ENCODE measurements around the gene GSTM1. TPM values are rescaled to one million over a fixed set of nuclear protein-coding genes. Genes with fewer than 3 reads are reported as not detected.
A peak's percentile ranks its signal among the peaks of the same experiment; 100 is the strongest.

GSTM1 gene
- total RNA-seq, 1 donor from 2014 or later: 37.3 TPM

DNA sequence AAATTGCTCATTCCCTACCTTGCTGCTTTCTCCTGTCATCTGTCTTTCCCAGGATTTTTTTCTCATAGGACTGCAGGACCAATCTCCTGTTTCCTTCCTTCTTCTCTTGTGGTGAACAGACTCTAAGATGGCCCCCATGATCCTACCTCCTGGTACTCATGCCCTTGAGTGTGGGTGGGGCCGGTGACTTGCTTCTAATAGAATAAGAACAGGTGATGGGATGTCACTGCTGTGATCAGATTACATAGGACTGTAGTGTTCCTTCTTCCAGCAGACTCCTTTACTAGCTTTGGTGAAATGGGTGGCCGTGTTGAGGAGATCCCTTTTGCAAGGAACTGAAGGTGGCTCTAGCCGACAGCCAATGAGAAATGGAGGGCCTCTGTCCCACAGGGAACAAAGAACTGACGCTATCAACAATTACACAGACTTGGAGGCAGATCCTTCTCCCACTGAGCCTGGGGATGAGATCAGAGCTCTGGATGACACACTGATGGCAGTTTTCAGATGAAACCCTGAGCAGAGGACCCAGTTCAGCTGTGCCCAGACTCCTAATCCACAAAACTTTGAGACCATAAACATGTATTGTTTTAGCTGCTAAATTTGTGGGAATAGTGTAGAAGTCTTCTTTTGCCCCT lies 45.7 kb downstream of the GSTM1 start:
- H3K36me3 Mint-ChIP-seq: peaks cover 10% of the 10 kb centered on the region
- no peaks in the 10 kb centered on the region for H3K9me3 Mint-ChIP-seq
- no peaks in the 10 kb centered on the region for H3K27me3 Mint-ChIP-seq

DNA sequence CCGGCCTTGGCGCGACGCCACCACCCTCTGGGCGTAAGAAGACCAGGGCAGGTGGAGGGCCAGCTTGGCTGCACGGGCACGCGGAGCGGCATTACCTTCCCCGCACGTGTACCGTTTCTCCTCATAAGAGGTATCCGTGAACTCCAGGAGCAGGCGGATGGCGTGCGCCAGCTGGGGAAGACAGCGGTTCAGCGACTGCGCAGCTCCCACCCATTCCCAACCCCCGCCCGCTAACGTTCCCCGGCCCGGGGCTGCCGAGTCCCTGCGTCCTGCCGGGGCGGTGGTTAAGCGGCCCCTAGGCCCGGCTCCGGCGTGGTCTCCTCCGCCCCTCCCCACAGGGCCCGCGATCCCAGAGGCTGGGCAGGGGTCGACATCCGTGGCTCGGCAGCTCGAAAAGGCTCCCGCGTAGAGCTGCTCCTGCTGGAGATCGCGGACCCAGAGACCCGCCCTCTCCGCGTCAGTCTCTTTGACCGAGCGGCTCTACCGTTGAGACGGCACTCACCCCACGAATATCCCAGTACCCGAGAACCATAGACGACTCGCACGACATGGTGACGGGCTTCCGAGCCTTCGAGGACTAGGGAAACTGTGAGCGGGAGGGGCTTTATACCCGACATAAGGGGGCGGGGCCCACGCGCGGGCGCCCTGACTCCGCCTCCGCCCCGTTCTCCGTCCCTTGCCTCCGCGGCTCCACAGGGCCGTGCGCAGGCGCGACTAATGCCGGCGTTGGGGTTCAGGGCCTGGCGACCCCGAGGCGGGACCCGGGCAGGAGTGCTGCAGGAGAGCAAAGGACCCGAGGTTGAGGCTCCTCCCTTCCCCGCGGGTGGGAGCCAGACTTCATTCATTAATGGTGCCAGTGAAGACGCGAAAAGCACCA lies 52.4 kb downstream of the GSTM1 start:
- peaks cover 8% of the 10 kb centered on the region for H3K27me3 Mint-ChIP-seq
- peak; percentile 89 for DNase-seq (ENCODE audit: extremely low spot score, unreplicated experiment)
- H3K4me1 Mint-ChIP-seq (ENCODE audit: unreplicated experiment): peaks cover 6% of the 10 kb centered on the region
- peak overlapping the region; percentile 73 for H3K27ac Mint-ChIP-seq
- H3K4me3 Mint-ChIP-seq: peak overlapping the region; percentile 86
- TF ChIP-seq, protein P1, sequence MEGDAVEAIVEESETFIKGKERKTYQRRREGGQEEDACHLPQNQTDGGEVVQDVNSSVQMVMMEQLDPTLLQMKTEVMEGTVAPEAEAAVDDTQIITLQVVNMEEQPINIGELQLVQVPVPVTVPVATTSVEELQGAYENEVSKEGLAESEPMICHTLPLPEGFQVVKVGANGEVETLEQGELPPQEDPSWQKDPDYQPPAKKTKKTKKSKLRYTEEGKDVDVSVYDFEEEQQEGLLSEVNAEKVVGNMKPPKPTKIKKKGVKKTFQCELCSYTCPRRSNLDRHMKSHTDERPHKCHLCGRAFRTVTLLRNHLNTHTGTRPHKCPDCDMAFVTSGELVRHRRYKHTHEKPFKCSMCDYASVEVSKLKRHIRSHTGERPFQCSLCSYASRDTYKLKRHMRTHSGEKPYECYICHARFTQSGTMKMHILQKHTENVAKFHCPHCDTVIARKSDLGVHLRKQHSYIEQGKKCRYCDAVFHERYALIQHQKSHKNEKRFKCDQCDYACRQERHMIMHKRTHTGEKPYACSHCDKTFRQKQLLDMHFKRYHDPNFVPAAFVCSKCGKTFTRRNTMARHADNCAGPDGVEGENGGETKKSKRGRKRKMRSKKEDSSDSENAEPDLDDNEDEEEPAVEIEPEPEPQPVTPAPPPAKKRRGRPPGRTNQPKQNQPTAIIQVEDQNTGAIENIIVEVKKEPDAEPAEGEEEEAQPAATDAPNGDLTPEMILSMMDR (conservative IDR thresholded peaks at IDR 0.05): no peak
- no peaks in the 10 kb centered on the region for H3K9me3 Mint-ChIP-seq
- H3K36me3 Mint-ChIP-seq: peaks cover 10% of the 10 kb centered on the region

More for the DNA sequence above, 45.7 kb downstream of the GSTM1 start:
- DNase-seq (ENCODE audit: extremely low spot score, unreplicated experiment): no peak
- peaks cover 12% of the 10 kb centered on the region for H3K4me1 Mint-ChIP-seq (ENCODE audit: unreplicated experiment)
- no peak overlapping the region for H3K27ac Mint-ChIP-seq
- H3K4me3 Mint-ChIP-seq: no peak overlapping the region
- TF ChIP-seq, protein P1 (conservative IDR thresholded peaks at IDR 0.05): no peak

DNA sequence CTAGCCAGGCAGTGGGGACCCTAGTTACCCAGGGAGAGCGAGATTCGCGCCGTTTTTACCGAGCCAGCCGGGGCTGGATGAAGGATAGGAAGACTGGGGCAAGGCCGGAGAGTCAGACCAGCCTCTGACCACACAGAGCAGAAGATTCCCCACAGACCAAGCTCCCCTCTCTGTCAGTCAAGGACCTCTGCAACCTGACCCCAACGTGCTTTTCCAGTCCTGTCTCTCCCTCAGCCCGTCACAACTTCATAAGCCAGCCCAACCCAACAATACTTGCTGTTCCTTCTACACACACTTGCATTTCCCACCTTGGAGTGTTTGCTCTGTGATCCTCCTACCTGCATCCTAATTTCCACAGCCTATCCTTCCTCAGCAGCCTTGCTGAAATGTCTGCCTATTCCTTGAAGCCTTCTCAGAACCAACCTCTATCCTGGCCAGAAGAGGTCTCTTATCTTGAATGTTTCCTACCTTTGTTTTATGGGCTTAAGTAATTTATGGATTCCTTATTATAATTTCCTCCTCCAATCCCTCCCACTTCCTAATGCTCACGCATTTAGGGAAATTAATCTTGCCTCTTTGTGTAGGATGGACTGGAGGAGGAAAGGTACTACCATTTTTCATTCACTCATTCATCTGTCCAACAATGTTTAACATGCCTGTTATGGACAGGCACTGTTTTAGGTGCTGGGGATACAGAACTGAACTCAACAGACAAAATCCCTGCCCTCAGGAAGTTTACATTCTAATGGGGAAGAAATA lies 53.2 kb downstream of the GSTM1 start, which contains the start of gene GSTM3:
GSTM3 (minus strand) TSS at position 424 of the 759 bp plus-strand sequence. CDS start 751 bp downstream, outside the sequence.
- H3K27ac Mint-ChIP-seq: peak within 1 kb of the TSS; percentile 73
- peak within 1 kb of the TSS; percentile 86 for H3K4me3 Mint-ChIP-seq
- H3K27me3 Mint-ChIP-seq: peaks cover 9% of the 10 kb centered on the region
- H3K4me1 Mint-ChIP-seq (ENCODE audit: unreplicated experiment): peaks cover 6% of the 10 kb centered on the region
- H3K36me3 Mint-ChIP-seq: peaks cover 10% of the 10 kb centered on the region
- TF ChIP-seq, protein P1 (conservative IDR thresholded peaks at IDR 0.05): no peak
- no peak for DNase-seq (ENCODE audit: extremely low spot score, unreplicated experiment)
- no peaks in the 10 kb centered on the region for H3K9me3 Mint-ChIP-seq

Other genes starting within 250 kb of the GSTM1 start
- gene SYPL2, start 221.3 kb upstream of the GSTM1 start, total RNA-seq (ENCODE audit: low replicate concordance): 0.33 and 0.58 TPM in 2 replicates
- 5.7 and 12.0 TPM in 2 replicates for gene ATXN7L2, start 203.9 kb upstream of the GSTM1 start, total RNA-seq (ENCODE audit: low replicate concordance)
- 10.4 and 14.3 TPM in 2 replicates for gene CYB561D1, start 193.7 kb upstream of the GSTM1 start, total RNA-seq (ENCODE audit: low replicate concordance)
- 5.4 and 6.1 TPM in 2 replicates for gene AMIGO1, start 178.1 kb upstream of the GSTM1 start, total RNA-seq (ENCODE audit: low replicate concordance)
- not detected in 2 replicates for gene GPR61, start 147.9 kb upstream of the GSTM1 start, total RNA-seq (ENCODE audit: low replicate concordance)
- 8.8 and 8.9 TPM in 2 replicates for gene GNAI3, start 139.2 kb upstream of the GSTM1 start, total RNA-seq (ENCODE audit: low replicate concordance)
- not detected in 2 replicates for gene GNAT2, start 68.2 kb upstream of the GSTM1 start, total RNA-seq (ENCODE audit: low replicate concordance)
- 71.1 and 105 TPM in 2 replicates for gene AMPD2, start 68.0 kb upstream of the GSTM1 start, total RNA-seq (ENCODE audit: low replicate concordance)
- 37.5 and 42.2 TPM in 2 replicates for gene GSTM4, start 31.7 kb upstream of the GSTM1 start, total RNA-seq (ENCODE audit: low replicate concordance)
- gene GSTM2, start 19.8 kb upstream of the GSTM1 start, total RNA-seq (ENCODE audit: low replicate concordance): 26.8 and 75.6 TPM in 2 replicates
- gene GSTM5, start 24.4 kb downstream of the GSTM1 start, total RNA-seq (ENCODE audit: low replicate concordance): 0.17 and 0.52 TPM in 2 replicates
- 32.9 and 78.4 TPM in 2 replicates for gene GSTM3, start 53.2 kb downstream of the GSTM1 start, total RNA-seq (ENCODE audit: low replicate concordance)
- gene EPS8L3, start 76.1 kb downstream of the GSTM1 start, total RNA-seq (ENCODE audit: low replicate concordance): 9.9 and 19.1 TPM in 2 replicates
- gene CSF1, start 223.0 kb downstream of the GSTM1 start, total RNA-seq (ENCODE audit: low replicate concordance): 10.9 and 15.2 TPM in 2 replicates